Measurements from ENCODE around the gene SLX1A.
"Not testable (repeated sequence)": the region's sequence is repeated elsewhere in the genome, so short reads cannot be mapped to it uniquely, and the experiment has no call there.

GRCh38 chr16:30193098-30193497, 577 bp upstream of the SLX1A start:
- TF ChIP-seq CTCF (IDR thresholded peaks at IDR 0.05); POLR2A (IDR thresholded peaks at IDR 0.05); POLR2AphosphoS5 (IDR thresholded peaks at IDR 0.05); EP300 (IDR thresholded peaks at IDR 0.05; ENCODE audit: low read depth): not testable (repeated sequence)

All from transverse colon (tissue), 4 donors.